Measurements from ENCODE around the gene ARHGAP27. TPM values are rescaled to one million over a fixed set of nuclear protein-coding genes. Genes with fewer than 3 reads are reported as not detected.

Gene ARHGAP27
- total RNA-seq, 1 experiment from 2014 or later: 12.9 TPM

DNA sequence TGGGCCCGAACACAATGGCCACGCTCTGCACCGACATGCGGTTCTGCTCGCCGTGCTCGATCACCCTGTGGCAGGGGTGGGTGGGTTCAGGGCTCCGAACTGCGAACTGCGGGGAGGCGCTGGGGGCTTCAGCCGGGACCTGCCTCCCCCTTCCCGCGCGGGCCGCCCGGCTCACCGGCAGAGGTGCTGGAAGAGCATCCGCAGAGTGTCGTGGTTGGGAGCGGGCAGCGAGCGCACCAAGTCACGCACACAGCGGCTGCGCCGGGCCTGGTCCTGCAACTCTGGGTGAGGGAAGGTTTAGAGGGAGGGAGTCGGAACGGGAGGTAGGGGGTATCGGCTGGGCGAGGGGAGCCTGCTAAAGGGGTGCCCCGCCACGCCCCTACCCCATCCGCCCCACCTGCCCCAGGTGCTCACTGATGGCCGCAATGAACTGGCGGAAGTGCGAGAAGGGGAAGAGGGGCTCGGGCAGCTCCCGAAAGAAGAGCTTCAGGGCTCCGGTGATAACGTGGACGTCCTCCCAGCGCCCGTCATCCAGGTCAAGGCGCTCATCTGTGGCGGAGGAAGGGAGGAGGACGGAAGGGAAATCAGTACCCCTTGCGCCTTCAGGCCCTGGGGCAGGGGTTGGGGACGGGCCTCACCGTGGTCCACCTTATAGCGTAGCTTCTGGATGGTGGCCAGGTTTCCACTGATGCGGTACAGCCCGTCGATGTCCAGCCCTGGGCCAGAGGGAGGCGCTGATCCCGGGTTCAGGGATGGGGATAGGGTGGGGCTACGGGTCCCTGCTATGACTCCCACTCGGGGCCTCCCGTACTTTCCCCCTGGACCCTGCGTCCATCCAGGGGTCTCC is 36.9 kb downstream of the ARHGAP27 start (continued):
- TF ChIP-seq, protein P1, sequence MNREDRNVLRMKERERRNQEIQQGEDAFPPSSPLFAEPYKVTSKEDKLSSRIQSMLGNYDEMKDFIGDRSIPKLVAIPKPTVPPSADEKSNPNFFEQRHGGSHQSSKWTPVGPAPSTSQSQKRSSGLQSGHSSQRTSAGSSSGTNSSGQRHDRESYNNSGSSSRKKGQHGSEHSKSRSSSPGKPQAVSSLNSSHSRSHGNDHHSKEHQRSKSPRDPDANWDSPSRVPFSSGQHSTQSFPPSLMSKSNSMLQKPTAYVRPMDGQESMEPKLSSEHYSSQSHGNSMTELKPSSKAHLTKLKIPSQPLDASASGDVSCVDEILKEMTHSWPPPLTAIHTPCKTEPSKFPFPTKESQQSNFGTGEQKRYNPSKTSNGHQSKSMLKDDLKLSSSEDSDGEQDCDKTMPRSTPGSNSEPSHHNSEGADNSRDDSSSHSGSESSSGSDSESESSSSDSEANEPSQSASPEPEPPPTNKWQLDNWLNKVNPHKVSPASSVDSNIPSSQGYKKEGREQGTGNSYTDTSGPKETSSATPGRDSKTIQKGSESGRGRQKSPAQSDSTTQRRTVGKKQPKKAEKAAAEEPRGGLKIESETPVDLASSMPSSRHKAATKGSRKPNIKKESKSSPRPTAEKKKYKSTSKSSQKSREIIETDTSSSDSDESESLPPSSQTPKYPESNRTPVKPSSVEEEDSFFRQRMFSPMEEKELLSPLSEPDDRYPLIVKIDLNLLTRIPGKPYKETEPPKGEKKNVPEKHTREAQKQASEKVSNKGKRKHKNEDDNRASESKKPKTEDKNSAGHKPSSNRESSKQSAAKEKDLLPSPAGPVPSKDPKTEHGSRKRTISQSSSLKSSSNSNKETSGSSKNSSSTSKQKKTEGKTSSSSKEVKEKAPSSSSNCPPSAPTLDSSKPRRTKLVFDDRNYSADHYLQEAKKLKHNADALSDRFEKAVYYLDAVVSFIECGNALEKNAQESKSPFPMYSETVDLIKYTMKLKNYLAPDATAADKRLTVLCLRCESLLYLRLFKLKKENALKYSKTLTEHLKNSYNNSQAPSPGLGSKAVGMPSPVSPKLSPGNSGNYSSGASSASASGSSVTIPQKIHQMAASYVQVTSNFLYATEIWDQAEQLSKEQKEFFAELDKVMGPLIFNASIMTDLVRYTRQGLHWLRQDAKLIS (CRISPR knock-in tag; IDR thresholded peaks at IDR 0.05; ENCODE audit: borderline replicate concordance): no peak
- no peak for TF ChIP-seq ZNF219 (CRISPR knock-in tag; IDR thresholded peaks at IDR 0.05; ENCODE audit: borderline replicate concordance)
- TF ChIP-seq NR3C1 (CRISPR knock-in tag; conservative IDR thresholded peaks at IDR 0.05; ENCODE audit: low read depth): no peak

GRCh38 chr17:45394913-45395568 is 37.6 kb downstream of the ARHGAP27 start:
- peaks cover 3% of the 10 kb centered on the region; the same call in 1 of the 2 replicates for H3K27me3 Mint-ChIP-seq (ENCODE audit: low read depth)
- peak overlapping the region; percentile 34 for H3K4me3 Mint-ChIP-seq
- no peaks in the 10 kb centered on the region for H3K9me3 Mint-ChIP-seq
- CTCF ChIA-PET: interaction anchor here (0.5 to 9.5 kb wide), 21 partner anchors 8 to 1425 kb away, joined by 3 to 133 read pairs (median 5); partner anchors contain the start of gene MAP3K14
- POLR2A ChIA-PET: interaction anchor here (1.5 kb wide), 3 partner anchors 30 to 79 kb away, joined by 4 read pairs; partner anchors contain the start of gene MAP3K14
- DNase-seq (ENCODE audit: low spot score) (peak; percentile 88), ATAC-seq (peak; percentile 81)
- H3K36me3 Mint-ChIP-seq: peaks cover 6% of the 10 kb centered on the region
- no peak overlapping the region for H3K27ac Mint-ChIP-seq
- H3K4me1 Mint-ChIP-seq: peaks cover 15% of the 10 kb centered on the region
- TF ChIP-seq SMAD3 (CRISPR knock-in tag; IDR thresholded peaks at IDR 0.05; ENCODE audit: borderline replicate concordance) (no peak; the same call in 1 of the 2 replicates), MYBL2 (CRISPR knock-in tag; IDR thresholded peaks at IDR 0.05) (no peak), ZBTB21 (CRISPR knock-in tag; IDR thresholded peaks at IDR 0.05; ENCODE audit: borderline replicate concordance) (no peak), GTF2I (CRISPR knock-in tag; conservative IDR thresholded peaks at IDR 0.05) (no peak), ESRRA (CRISPR knock-in tag; IDR thresholded peaks at IDR 0.05; ENCODE audit: borderline replicate concordance) (no peak), CREM (CRISPR knock-in tag; IDR thresholded peaks at IDR 0.05) (no peak), MAX (CRISPR knock-in tag; IDR thresholded peaks at IDR 0.05) (peak; percentile 31; the same call in 1 of the 2 replicates)
- TF ChIP-seq, protein P2, sequence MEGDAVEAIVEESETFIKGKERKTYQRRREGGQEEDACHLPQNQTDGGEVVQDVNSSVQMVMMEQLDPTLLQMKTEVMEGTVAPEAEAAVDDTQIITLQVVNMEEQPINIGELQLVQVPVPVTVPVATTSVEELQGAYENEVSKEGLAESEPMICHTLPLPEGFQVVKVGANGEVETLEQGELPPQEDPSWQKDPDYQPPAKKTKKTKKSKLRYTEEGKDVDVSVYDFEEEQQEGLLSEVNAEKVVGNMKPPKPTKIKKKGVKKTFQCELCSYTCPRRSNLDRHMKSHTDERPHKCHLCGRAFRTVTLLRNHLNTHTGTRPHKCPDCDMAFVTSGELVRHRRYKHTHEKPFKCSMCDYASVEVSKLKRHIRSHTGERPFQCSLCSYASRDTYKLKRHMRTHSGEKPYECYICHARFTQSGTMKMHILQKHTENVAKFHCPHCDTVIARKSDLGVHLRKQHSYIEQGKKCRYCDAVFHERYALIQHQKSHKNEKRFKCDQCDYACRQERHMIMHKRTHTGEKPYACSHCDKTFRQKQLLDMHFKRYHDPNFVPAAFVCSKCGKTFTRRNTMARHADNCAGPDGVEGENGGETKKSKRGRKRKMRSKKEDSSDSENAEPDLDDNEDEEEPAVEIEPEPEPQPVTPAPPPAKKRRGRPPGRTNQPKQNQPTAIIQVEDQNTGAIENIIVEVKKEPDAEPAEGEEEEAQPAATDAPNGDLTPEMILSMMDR (IDR thresholded peaks at IDR 0.05): peak; percentile 71
- TF ChIP-seq, protein P3, sequence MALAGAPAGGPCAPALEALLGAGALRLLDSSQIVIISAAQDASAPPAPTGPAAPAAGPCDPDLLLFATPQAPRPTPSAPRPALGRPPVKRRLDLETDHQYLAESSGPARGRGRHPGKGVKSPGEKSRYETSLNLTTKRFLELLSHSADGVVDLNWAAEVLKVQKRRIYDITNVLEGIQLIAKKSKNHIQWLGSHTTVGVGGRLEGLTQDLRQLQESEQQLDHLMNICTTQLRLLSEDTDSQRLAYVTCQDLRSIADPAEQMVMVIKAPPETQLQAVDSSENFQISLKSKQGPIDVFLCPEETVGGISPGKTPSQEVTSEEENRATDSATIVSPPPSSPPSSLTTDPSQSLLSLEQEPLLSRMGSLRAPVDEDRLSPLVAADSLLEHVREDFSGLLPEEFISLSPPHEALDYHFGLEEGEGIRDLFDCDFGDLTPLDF (CRISPR knock-in tag; IDR thresholded peaks at IDR 0.05): no peak
- TF ChIP-seq, protein P1 (CRISPR knock-in tag; IDR thresholded peaks at IDR 0.05; ENCODE audit: borderline replicate concordance): 0 out of 2 replicates have a peak, but pooled peaks have one; percentile 20
- TF ChIP-seq, protein P4, sequence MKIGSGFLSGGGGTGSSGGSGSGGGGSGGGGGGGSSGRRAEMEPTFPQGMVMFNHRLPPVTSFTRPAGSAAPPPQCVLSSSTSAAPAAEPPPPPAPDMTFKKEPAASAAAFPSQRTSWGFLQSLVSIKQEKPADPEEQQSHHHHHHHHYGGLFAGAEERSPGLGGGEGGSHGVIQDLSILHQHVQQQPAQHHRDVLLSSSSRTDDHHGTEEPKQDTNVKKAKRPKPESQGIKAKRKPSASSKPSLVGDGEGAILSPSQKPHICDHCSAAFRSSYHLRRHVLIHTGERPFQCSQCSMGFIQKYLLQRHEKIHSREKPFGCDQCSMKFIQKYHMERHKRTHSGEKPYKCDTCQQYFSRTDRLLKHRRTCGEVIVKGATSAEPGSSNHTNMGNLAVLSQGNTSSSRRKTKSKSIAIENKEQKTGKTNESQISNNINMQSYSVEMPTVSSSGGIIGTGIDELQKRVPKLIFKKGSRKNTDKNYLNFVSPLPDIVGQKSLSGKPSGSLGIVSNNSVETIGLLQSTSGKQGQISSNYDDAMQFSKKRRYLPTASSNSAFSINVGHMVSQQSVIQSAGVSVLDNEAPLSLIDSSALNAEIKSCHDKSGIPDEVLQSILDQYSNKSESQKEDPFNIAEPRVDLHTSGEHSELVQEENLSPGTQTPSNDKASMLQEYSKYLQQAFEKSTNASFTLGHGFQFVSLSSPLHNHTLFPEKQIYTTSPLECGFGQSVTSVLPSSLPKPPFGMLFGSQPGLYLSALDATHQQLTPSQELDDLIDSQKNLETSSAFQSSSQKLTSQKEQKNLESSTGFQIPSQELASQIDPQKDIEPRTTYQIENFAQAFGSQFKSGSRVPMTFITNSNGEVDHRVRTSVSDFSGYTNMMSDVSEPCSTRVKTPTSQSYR (CRISPR knock-in tag; IDR thresholded peaks at IDR 0.05): 0 out of 2 replicates have a peak, but pooled peaks have one; percentile 79
- TF ChIP-seq, protein P5, sequence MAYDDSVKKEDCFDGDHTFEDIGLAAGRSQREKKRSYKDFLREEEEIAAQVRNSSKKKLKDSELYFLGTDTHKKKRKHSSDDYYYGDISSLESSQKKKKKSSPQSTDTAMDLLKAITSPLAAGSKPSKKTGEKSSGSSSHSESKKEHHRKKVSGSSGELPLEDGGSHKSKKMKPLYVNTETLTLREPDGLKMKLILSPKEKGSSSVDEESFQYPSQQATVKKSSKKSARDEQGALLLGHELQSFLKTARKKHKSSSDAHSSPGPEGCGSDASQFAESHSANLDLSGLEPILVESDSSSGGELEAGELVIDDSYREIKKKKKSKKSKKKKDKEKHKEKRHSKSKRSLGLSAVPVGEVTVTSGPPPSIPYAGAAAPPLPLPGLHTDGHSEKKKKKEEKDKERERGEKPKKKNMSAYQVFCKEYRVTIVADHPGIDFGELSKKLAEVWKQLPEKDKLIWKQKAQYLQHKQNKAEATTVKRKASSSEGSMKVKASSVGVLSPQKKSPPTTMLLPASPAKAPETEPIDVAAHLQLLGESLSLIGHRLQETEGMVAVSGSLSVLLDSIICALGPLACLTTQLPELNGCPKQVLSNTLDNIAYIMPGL (CRISPR knock-in tag; IDR thresholded peaks at IDR 0.05): peak; percentile 80; the same call in 1 of the 2 replicates

Data from WTC11 (cell line).